ENCODE measurements around the gene RP2.

The RP2 gene

GRCh38 chrX:46836701-46837557, at the start of gene RP2:
TSS of gene RP2 (plus strand) at chrX:46837043. CDS start at chrX:46837101, 58 bp downstream.
- DNase-seq (ENCODE audit: low read depth in 3 of 3), result peak; percentile 63 to 82 (median 78)

GRCh38 chrX:46788902-46789301, 47.9 kb upstream of the RP2 start:
- DNase-seq (ENCODE audit: low read depth in 3 of 3), result no peak

GRCh38 chrX:46791927-46792809, 44.7 kb upstream of the RP2 start:
- no peak for DNase-seq (ENCODE audit: low read depth in 3 of 3)

- DNase-seq (ENCODE audit: low read depth in 3 of 3), result no peak
These were observed 44.0 kb upstream of the RP2 start for GRCh38 chrX:46792810-46793188.

- no peak for DNase-seq (ENCODE audit: low read depth in 3 of 3)
These were observed 43.3 kb upstream of the RP2 start for GRCh38 chrX:46793386-46794143.

- DNase-seq (ENCODE audit: low read depth in 3 of 3), result peak; percentile 46 to 61 (median 56)
These were observed 40.2 kb upstream of the RP2 start for GRCh38 chrX:46796574-46797191.

- DNase-seq (ENCODE audit: low read depth in 3 of 3), result no peak
These were observed 33.7 kb upstream of the RP2 start for GRCh38 chrX:46803140-46803539.

GRCh38 chrX:46805270-46805669, 31.6 kb upstream of the RP2 start:
- no peak for DNase-seq (ENCODE audit: low read depth in 3 of 3)

- DNase-seq (ENCODE audit: low read depth in 3 of 3), result no peak
These were observed 25.7 kb upstream of the RP2 start for GRCh38 chrX:46811121-46811520.

- DNase-seq (ENCODE audit: low read depth in 3 of 3), result no peak
These were observed 24.4 kb upstream of the RP2 start for GRCh38 chrX:46812445-46812844.

GRCh38 chrX:46814966-46815365, 21.9 kb upstream of the RP2 start:
- DNase-seq (ENCODE audit: low read depth in 3 of 3), result no peak

- DNase-seq (ENCODE audit: low read depth in 3 of 3), result no peak
These were observed 17.7 kb upstream of the RP2 start for GRCh38 chrX:46819136-46819535.

GRCh38 chrX:46820391-46821100, 16.3 kb upstream of the RP2 start:
- no peak for DNase-seq (ENCODE audit: low read depth in 3 of 3)

GRCh38 chrX:46823481-46823880, 13.4 kb upstream of the RP2 start:
- DNase-seq (ENCODE audit: low read depth in 3 of 3), result no peak

- DNase-seq (ENCODE audit: low read depth in 3 of 3), result no peak
These were observed 5.0 kb upstream of the RP2 start for GRCh38 chrX:46831765-46832327.

GRCh38 chrX:46837558-46838485, 979 bp downstream of the RP2 start:
- DNase-seq (ENCODE audit: low read depth in 3 of 3), result peak in 2 of 3 donors; percentile 1 to 14

- no peak for DNase-seq (ENCODE audit: low read depth in 3 of 3)
These were observed 1.6 kb downstream of the RP2 start for GRCh38 chrX:46838486-46838870.

- no peak for DNase-seq (ENCODE audit: low read depth in 3 of 3)
These were observed 2.2 kb downstream of the RP2 start for GRCh38 chrX:46838974-46839480.

GRCh38 chrX:46840946-46841345, 4.1 kb downstream of the RP2 start:
- no peak for DNase-seq (ENCODE audit: low read depth in 3 of 3)
